ENCODE measurements around the gene MYH3.

DNA sequence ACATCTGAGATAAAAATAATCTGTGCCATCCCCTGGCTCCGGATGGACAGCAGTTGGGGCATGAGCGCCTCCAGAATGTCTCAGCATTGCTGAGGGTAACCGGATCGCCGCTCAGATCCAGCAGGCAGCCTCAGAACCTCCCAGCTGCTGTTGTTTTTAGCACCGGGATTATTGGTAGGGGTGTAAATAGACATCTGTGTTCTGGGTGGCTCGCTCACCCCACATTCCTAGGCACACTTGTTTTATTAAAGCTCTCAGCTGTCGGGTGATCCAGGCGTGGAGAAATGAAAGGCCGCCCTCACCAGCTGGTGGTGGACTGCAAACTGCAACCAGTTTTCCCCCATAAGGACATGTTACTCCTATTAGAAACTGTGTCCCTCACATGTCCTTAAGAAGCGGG lies 32.1 kb downstream of the MYH3 start:
- TF ChIP-seq, protein P1, sequence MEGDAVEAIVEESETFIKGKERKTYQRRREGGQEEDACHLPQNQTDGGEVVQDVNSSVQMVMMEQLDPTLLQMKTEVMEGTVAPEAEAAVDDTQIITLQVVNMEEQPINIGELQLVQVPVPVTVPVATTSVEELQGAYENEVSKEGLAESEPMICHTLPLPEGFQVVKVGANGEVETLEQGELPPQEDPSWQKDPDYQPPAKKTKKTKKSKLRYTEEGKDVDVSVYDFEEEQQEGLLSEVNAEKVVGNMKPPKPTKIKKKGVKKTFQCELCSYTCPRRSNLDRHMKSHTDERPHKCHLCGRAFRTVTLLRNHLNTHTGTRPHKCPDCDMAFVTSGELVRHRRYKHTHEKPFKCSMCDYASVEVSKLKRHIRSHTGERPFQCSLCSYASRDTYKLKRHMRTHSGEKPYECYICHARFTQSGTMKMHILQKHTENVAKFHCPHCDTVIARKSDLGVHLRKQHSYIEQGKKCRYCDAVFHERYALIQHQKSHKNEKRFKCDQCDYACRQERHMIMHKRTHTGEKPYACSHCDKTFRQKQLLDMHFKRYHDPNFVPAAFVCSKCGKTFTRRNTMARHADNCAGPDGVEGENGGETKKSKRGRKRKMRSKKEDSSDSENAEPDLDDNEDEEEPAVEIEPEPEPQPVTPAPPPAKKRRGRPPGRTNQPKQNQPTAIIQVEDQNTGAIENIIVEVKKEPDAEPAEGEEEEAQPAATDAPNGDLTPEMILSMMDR (optimal IDR thresholded peaks at IDR 0.05 in 1 of 3, IDR thresholded peaks at IDR 0.05 in 1 of 3, conservative IDR thresholded peaks at IDR 0.05 in 1 of 3; ENCODE audit: extremely low read depth in 1 of 3, insufficient read depth in 2 of 3, low read length in 3 of 3), result no peak
- TF ChIP-seq EZH2 (IDR thresholded peaks at IDR 0.05; ENCODE audit: low read length), result no peak
